B cell (primary cell): ENCODE measurements around the gene CBX7.

Source experiments
- EZH2 ChIP-seq: IDR thresholded peaks from 2 replicates; pipeline ENCODE4 v1.6.1; 2012; ENCODE audit warnings: borderline replicate concordance, low read depth, mild to moderate bottlenecking, moderate library complexity, low read length; ENCODE audit not compliant: insufficient read depth, poor library complexity, severe bottlenecking
- TF ChIP-seq, protein P1 (sequence below): fragments of 200-600 bp; IDR thresholded peaks from one replicate; pipeline ENCODE4 v1.8.0; 2022; ENCODE audit warnings: antibody characterized with exemption, mild to moderate bottlenecking

DNA sequence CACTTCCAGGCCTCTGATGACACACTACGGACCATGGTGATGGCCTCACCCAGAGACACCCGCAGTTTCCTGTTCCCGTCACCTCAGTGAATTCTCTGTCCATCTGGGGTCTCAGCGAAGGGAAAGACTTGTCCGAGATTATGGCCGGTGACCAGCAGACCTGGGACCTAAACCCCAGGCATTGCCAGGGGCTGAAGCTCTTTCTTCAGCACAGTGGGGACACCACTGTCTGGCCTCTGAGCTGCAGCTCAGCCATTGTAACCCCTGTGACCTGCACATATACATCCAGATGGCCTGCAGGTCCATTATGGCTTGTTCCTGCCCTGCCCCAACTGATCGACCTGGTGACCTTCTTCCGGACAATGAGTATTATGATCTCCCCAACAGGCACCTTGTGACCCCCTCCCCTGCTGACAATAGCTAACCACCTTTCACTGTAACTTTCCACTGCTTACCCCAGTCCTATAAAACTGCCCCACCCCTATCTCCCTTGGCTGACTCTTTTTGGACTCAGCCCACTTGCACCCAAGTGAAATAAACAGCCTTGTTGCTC is 22.3 kb downstream of the CBX7 start:
- TF ChIP-seq, protein P1, sequence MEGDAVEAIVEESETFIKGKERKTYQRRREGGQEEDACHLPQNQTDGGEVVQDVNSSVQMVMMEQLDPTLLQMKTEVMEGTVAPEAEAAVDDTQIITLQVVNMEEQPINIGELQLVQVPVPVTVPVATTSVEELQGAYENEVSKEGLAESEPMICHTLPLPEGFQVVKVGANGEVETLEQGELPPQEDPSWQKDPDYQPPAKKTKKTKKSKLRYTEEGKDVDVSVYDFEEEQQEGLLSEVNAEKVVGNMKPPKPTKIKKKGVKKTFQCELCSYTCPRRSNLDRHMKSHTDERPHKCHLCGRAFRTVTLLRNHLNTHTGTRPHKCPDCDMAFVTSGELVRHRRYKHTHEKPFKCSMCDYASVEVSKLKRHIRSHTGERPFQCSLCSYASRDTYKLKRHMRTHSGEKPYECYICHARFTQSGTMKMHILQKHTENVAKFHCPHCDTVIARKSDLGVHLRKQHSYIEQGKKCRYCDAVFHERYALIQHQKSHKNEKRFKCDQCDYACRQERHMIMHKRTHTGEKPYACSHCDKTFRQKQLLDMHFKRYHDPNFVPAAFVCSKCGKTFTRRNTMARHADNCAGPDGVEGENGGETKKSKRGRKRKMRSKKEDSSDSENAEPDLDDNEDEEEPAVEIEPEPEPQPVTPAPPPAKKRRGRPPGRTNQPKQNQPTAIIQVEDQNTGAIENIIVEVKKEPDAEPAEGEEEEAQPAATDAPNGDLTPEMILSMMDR = no peak
- no peak for TF ChIP-seq EZH2
